ENCODE measurements around the gene FUCA2.

GRCh38 chr6:143545976-143546547 lies 34.5 kb upstream of the FUCA2 start:
- TF ChIP-seq E2F1 (CRISPR knock-in tag; IDR thresholded peaks at IDR 0.05) (no peak), CTCF (IDR thresholded peaks at IDR 0.05) (no peak), SMAD3 (CRISPR knock-in tag; IDR thresholded peaks at IDR 0.05; ENCODE audit: borderline replicate concordance) (no peak), OVOL2 (CRISPR knock-in tag; IDR thresholded peaks at IDR 0.05; ENCODE audit: borderline replicate concordance) (no peak), NFE2L1 (CRISPR knock-in tag; IDR thresholded peaks at IDR 0.05) (no peak), MXD4 (CRISPR knock-in tag; IDR thresholded peaks at IDR 0.05; ENCODE audit: borderline replicate concordance) (no peak), NFYB (CRISPR knock-in tag; conservative IDR thresholded peaks at IDR 0.05; ENCODE audit: low read depth) (no peak), RORB (CRISPR knock-in tag; IDR thresholded peaks at IDR 0.05) (no peak), HMGXB4 (CRISPR knock-in tag; IDR thresholded peaks at IDR 0.05) (no peak), ELF4 (CRISPR knock-in tag; IDR thresholded peaks at IDR 0.05; ENCODE audit: low read depth) (no peak), RELA (CRISPR knock-in tag; IDR thresholded peaks at IDR 0.05; ENCODE audit: borderline replicate concordance) (no peak)

Data from WTC11 (cell line).